ENCODE results near the gene USP24. TPM values are rescaled to one million over a fixed set of nuclear protein-coding genes. Genes with fewer than 3 reads are reported as not detected.

The USP24 gene
- total and polyA plus RNA-seq, 2 donors (not counting 3 experiments of a cell fraction or from before 2014, with no cell fraction given) = 8.2 to 30.0 TPM

DNA sequence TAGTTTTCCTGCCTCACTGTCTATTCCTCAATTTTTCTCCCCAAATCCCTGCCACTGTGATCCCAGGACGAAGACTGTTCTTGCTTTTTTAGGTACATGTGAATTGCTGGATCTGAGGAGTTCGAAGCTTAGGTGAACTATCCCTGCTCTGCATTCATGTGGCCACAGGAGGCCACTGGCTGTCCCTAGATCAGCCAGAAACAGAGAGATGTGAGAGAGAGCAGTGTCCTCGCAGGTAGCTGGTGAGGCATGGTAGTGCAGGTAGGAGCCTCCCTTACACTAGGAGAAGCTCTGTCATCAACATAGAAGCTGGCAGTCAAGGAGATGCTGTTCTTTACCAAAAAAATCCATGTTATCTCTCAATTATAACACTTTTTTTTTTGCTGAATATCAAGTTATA, 71.5 kb downstream of the USP24 start:
- Histone ChIP-seq H3K9me1 (replicated peaks; ENCODE audit: control insufficient read depth, extremely low read depth, insufficient read depth, low read length) (no peaks in the 10 kb centered on the region), H3K4me2 (ENCODE audit: insufficient read depth, low read length) (no peak overlapping the region), H2AFZ (ENCODE audit: low read depth, low read length) (no peak overlapping the region), H3K27ac (ENCODE audit: insufficient read depth, low read depth, low read length) (no peak overlapping the region), H3K4me3 (replicated peaks in 1 of 3; ENCODE audit: insufficient read depth in 1 of 3, low read depth in 1 of 3, low read length in 3 of 3) (no peak overlapping the region), H3K36me3 (ENCODE audit: control insufficient read depth in 2 of 2, extremely low read depth in 1 of 2, insufficient read depth in 2 of 2, low read length in 2 of 2) (peaks cover 8 to 10% of the 10 kb centered on the region in 2 experiments), H3K9me3 (replicated peaks; ENCODE audit: control insufficient read depth, insufficient read depth, low read length) (no peaks in the 10 kb centered on the region), H3K79me2 (ENCODE audit: control insufficient read depth, insufficient read depth, low read length) (no peaks in the 10 kb centered on the region), H3K9ac (replicated peaks; ENCODE audit: extremely low read depth, insufficient read depth, low read length) (no peak overlapping the region), H3K4me1 (ENCODE audit: control insufficient read depth, extremely low read depth, insufficient read depth, low read length) (no peaks in the 10 kb centered on the region), H3K27me3 (ENCODE audit: control insufficient read depth in 2 of 2, insufficient read depth in 2 of 2, low read length in 2 of 2) (no peaks in the 10 kb centered on the region), H4K20me1 (replicated peaks; ENCODE audit: control insufficient read depth, extremely low read depth, insufficient read depth, low read length) (no peaks in the 10 kb centered on the region)
- intact Hi-C loops (cut with micrococcal nuclease) = loop anchor here (10.0 kb wide), 2 partner anchors 1571 to 1681 kb away; no protein-coding TSS in a partner anchor
- POLR2A ChIA-PET = no interaction called here
- FAIRE-seq = no peak
- CTCF ChIA-PET = interaction anchor here (0.8 to 6.8 kb wide), 12 partner anchors 9 to 1441 kb away, joined by 3 to 82 read pairs (median 3); no protein-coding TSS in a partner anchor
- TF ChIP-seq POLR2AphosphoS5 (IDR thresholded peaks at IDR 0.05; ENCODE audit: insufficient read depth, low read depth, low read length) (no peak), POLR2A (IDR thresholded peaks at IDR 0.05; ENCODE audit: low read depth, low read length) (no peak), GATA2 (IDR thresholded peaks at IDR 0.05; ENCODE audit: insufficient read depth, insufficient read length, low read depth, low read length) (no peak), FOS (IDR thresholded peaks at IDR 0.05; ENCODE audit: borderline replicate concordance, insufficient read depth, low read length) (no peak), MYC (IDR thresholded peaks at IDR 0.05; ENCODE audit: low read depth, low read length) (no peak), EZH2 (IDR thresholded peaks at IDR 0.05; ENCODE audit: borderline replicate concordance, low read depth, low read length, severe bottlenecking) (no peak), JUN (IDR thresholded peaks at IDR 0.05; ENCODE audit: borderline replicate concordance, insufficient read depth, insufficient read length, low read depth) (no peak)
- TF ChIP-seq, protein P1, sequence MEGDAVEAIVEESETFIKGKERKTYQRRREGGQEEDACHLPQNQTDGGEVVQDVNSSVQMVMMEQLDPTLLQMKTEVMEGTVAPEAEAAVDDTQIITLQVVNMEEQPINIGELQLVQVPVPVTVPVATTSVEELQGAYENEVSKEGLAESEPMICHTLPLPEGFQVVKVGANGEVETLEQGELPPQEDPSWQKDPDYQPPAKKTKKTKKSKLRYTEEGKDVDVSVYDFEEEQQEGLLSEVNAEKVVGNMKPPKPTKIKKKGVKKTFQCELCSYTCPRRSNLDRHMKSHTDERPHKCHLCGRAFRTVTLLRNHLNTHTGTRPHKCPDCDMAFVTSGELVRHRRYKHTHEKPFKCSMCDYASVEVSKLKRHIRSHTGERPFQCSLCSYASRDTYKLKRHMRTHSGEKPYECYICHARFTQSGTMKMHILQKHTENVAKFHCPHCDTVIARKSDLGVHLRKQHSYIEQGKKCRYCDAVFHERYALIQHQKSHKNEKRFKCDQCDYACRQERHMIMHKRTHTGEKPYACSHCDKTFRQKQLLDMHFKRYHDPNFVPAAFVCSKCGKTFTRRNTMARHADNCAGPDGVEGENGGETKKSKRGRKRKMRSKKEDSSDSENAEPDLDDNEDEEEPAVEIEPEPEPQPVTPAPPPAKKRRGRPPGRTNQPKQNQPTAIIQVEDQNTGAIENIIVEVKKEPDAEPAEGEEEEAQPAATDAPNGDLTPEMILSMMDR (IDR thresholded peaks at IDR 0.05; ENCODE audit: extremely low read depth in 1 of 2, insufficient read depth in 1 of 2, low read depth in 1 of 2, low read length in 2 of 2) = no peak
- TF ChIP-seq, protein P2, sequence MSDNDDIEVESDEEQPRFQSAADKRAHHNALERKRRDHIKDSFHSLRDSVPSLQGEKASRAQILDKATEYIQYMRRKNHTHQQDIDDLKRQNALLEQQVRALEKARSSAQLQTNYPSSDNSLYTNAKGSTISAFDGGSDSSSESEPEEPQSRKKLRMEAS (IDR thresholded peaks at IDR 0.05; ENCODE audit: insufficient read depth, insufficient read length) = no peak
- no peak for DNase-seq (ENCODE audit: low read depth, low spot score)
- dilution Hi-C loops (cut with MboI; ENCODE audit: extremely low pct_ligation_motif_present, low sequenced_read_pairs) = no loop called here
- BruUV-seq (replicated peaks) = no TSS peak

Data from endothelial cell of umbilical vein (primary cell).